ENCODE results near the gene WDR36.

DNA sequence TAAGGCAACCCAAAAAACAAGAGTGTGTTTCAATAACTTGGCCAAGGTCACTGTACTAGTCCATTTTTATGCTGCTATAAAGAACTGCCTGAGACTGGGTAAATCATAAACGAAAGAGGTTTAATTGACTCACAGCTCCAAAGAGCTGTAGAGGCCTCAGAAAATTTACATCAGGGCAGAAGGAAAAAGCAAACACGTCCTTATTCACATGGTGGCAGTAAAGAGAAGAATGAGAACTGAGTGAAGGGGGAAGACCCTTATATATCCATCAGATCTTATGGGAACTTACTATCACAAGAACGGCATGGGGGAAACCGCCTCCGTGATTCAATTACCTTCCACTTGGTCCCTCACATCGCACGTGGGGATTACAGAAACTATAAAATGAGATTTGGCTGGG lies 67.7 kb downstream of the WDR36 start:
- TF ChIP-seq, protein P1, sequence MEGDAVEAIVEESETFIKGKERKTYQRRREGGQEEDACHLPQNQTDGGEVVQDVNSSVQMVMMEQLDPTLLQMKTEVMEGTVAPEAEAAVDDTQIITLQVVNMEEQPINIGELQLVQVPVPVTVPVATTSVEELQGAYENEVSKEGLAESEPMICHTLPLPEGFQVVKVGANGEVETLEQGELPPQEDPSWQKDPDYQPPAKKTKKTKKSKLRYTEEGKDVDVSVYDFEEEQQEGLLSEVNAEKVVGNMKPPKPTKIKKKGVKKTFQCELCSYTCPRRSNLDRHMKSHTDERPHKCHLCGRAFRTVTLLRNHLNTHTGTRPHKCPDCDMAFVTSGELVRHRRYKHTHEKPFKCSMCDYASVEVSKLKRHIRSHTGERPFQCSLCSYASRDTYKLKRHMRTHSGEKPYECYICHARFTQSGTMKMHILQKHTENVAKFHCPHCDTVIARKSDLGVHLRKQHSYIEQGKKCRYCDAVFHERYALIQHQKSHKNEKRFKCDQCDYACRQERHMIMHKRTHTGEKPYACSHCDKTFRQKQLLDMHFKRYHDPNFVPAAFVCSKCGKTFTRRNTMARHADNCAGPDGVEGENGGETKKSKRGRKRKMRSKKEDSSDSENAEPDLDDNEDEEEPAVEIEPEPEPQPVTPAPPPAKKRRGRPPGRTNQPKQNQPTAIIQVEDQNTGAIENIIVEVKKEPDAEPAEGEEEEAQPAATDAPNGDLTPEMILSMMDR (IDR thresholded peaks at IDR 0.05), result no peak
- no peak for TF ChIP-seq POLR2A (IDR thresholded peaks at IDR 0.05)
